ENCODE results near the gene SBF2.
A peak's percentile ranks its signal among the peaks of the same experiment; 100 is the strongest.

Gene SBF2

DNA sequence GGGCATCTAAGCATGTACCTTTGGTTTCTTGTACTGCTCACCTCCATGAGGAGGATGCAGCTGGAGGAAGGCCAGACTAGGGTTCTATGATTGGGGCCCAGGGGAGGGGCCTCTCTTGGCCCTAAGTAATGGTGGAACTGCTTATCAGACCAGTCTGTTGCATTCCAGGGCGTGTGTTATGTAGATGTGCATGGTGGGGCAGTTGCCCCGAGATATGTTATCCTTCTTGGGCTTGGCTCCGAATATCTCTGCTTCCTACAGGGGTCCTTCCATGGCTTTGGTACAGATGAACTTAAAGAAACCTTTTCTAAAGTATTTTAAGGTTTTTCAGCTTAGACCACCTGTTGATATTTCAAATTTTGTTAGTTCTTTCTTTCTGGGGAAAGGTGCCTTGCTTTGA, 504.1 kb downstream of the SBF2 start:
- no peak for DNase-seq

DNA sequence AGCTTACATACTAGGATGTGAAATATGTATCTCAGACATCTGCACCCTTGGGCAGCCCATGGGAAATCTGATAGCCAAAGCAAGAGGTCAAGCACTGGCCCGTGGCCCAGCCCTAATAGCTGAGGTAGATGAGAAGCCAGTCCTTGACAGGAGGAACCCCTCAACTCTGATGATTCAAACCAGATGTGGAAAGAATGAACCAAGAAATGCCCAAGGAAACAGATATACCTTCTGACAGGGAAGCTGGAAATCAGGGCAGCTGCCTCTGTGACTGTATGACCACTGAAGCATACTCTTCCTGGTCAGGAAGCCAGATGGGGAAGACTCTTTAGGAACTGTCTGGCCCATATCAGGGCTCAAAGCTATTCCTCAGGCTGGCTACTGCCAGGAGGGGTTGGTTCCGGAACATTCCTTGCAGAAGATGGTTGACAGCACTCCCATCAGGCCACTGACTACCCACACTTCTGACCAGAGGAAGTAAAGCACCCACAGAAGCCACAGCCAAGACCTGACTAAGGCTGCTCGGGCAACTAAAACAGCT, 506.0 kb downstream of the SBF2 start:
- peak; percentile 62 for DNase-seq

DNA sequence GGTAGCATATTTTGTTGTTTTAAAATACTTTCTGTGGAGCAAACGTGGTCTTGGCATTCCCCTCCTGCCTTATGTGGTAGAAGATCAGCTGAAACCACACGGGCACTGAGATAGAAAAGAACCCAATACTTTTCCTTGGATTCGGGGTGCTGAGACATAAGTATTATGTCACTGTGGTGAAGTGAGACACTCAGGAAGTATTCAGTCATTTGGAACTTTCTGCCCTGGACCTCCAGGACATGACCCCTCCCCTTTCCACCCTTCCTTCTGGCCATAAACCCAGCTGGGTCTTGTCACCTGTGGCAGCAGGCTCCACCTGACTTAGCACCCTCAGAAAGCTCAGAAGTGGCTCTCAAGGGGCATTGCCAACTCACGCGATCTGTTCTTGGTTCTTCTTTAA, 506.8 kb downstream of the SBF2 start:
- DNase-seq: no peak

DNA sequence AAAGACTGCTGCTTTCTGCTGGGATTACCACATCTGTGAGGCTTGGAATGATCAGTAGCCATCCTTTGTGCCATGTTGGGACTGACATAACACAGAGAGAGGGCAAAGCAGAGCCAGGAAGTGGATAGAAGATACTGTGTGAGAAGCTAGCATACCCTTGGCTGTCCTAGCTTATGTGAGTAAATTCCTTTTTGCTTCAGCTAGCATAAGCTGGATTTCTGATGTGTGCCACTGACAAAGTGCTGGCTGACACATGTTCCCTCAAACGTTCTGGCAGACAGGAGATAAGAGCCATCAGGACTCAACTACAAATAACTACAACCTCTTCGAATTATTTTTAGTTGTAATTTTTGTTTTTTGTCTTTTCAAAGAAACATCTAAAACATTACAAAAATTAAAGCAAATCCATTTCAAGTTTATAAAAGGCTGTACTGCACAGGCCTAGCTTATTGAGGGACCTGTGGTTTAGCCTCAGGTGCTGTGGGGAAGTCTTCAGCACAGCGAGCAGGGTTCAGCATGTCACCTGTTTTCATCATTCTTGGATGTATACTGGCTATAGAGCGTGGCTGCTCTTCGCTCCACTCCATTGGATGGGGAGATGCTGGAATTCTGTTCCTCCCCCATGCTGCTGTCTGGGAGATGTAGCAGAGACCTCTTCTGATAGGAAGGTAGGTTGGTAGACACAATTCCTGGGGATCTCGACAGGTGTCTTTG, 509.3 kb downstream of the SBF2 start:
- DNase-seq: no peak

DNA sequence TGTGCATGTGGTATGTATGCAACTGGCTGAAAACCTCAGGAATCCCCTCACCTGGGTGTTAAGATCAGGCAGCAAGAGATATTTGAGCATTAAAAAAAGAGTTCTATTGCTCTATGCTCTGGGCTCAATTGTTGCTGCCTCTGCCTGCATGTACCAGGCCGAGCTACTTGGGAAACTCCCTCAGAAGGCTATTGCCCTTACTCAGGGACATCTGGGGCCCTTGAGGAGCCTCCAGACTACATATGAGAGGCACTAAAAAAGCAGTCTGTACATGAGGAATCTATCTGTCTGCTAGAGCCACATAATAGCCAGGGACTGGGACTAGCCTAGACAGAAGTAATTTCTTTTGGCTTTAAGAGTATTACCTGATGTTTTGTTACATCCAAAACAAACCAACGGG, 510.0 kb downstream of the SBF2 start:
- DNase-seq: no peak

DNA sequence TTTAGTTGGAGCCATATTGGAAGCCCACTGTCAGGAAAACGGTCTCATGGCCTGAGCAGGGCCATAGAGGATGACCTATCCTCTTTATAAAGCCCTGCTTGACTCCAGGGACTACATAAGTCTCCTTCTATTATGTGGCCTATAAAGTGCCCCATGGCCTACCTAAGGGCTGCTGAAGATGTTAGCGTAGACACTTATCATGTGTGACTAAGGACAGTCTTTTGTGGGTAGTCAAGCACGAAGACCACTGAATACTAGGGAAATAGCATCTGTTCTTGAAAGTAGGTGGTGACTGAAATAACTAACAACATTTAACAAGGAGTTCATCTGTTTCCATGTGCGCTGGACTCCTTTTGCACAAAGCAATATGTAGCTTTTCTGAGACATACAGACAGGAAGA, 513.1 kb downstream of the SBF2 start:
- DNase-seq: no peak

DNA sequence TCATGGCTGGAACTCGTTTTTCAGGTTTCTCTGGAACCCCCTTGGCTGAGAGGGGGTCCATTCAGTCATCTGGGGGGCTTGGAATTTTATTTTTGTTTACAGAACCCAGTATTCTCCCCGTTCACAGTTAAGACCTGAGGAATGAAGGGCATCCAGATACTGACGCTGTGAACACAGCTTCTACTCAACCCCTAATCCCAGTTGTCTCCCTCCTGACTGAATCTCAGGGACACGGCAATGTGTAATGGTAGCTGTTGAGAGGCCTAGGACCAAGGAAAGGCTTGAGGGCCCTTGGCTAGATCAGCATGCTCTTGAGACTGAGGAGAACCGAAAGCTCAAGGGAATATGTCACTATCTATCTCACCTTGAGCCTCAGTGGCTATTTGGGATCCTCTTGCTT, 516.5 kb downstream of the SBF2 start:
- DNase-seq: no peak

DNA sequence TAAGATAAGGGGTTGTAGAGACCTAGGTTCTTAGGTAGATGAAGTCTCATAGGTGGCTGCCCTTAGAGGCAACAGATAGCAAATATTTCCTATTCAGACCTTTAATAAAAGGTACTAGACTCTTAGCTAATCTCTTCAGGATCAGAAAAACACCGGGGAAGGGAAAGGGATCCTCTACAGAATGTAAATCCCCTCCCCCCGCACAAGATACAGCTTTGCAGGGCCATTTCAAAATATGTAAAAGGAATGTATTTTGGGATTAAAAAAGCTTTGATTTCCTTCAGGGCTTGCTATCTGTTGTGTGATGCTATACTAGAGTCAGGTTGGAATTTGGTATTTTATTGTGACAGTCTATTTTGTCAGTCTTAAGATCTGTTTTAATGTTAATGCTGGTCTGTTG, 517.0 kb downstream of the SBF2 start:
- no peak for DNase-seq

DNA sequence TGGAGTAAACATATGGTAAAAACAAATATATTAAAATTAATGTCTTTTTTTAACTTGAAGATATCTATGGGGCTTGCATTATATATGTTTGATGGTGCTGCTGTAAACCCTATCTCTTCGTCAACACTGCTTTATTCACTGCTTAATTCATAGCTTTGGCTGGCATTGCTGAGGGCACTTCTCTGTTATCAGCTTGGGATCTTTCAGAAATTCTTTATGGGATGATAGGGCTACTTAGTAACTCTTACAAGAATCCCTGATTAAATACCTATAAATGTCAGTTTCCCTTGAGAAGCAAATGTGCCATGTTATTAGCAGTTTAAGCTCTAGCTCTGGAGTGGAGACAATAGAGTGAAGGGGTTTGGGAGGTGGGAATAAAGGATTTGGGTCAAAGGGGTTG, 517.8 kb downstream of the SBF2 start:
- DNase-seq: no peak

DNA sequence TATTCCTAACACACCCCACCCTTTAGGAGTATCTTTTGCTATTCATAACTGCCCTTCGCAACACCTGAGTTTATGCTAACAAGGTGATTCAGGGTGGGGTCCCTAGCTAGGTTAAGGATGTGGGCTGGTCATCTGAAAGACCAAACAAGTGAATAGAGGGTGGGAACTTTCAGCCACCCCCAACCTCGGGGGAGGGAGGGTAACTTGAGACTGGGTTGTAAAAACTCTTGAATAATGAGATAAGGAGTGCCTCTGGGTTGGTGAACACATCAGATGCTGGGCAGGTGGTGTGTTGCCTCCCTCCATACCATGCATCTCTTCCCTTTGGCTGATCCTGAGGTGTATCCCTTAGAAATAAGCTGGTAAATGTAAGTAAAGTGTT, 518.6 kb downstream of the SBF2 start:
- no peak for DNase-seq

DNA sequence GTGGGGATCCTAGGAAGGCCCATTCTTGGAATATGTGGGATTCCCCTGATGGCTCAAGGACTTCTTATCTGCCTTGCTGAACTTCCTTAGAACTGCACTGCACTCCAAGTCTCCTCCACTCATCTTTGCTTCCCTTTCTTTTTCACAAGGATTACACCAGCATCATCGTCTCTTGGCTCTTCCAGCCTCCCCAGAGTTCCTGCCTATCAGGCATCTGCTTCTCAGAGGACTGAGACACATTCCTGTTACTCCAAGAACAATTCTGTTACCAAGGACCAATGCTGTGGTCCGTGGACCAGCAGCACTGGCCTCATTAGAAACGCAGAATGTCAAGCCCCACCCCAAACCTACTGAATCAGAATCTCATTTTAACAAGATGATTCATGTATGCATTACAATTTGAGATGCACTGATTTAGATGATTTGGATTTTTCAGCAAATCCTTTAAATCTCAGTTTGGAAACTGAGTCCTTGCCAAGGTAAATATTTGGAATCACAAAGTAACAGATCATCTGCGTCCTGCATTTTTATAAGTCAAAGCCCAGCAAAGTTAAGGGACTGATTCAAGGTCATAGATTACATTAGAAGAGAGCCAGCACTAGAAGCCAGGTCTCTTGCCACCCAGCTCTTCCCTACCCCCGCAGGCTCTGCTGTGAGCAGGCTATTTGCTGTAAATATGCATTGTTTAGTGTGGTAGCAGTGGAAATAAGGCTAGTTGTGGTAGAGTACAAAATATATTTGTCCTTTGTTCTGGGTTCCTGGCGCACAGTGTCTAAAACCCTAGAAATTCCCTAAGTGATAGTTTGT, 519.2 kb downstream of the SBF2 start:
- no peak for DNase-seq

DNA sequence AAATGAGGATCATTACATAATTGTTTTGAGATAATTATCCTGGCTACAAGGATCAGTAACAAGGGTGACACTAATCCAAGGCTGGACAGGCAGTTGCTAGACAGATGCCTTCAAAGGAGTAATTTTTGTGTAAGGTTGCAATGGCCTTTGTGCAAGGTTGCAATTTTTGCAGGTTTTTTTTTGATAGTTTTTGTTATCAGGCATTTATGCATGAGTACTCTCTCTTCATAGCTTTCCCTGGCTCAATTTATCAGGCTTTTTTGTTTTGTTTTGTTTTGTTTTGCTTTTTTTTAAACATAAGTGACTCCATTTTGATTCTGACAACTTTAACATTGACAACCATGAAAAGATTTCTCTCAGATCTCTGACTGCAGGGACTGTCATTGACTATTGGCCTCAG, 519.9 kb downstream of the SBF2 start:
- DNase-seq: no peak

DNA sequence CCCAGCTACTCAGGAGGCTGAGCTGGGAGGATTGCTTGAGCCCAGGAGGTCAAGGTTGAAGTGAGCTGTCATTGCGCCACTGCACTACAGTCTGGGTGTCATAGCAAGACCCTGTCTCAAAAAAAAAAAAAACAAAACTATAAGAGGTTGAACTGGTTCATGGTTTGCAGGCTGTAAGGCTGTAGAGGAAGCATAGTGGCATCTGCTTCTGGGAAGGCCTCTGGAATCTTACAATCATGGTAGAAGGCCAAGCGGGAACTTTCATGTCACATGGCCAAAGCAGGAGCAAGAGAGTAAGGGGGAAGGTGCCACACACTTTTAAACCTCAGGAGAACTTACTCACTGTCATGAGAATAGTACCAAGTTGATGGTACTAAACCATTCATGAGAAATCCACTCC, 520.5 kb downstream of the SBF2 start:
- no peak for DNase-seq

DNA sequence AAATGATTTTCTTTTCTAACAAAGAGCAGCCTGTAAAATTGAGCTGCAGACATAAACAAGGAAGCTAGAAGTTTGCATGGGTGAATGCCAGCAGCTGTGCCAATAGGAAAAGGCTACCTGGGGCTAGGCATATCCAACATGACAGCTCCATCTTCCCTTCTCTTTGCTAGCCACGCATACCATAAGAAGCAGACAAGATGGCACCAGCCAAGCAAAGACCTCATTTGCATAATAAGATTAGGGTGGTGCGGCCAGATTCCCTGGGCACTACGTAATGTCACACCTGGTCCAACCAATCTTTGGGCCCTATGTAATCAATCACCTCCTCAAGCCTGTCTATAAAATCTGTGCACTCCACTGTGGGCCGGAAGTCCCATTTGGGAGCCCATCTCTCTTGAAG, 521.8 kb downstream of the SBF2 start:
- DNase-seq: no peak

DNA sequence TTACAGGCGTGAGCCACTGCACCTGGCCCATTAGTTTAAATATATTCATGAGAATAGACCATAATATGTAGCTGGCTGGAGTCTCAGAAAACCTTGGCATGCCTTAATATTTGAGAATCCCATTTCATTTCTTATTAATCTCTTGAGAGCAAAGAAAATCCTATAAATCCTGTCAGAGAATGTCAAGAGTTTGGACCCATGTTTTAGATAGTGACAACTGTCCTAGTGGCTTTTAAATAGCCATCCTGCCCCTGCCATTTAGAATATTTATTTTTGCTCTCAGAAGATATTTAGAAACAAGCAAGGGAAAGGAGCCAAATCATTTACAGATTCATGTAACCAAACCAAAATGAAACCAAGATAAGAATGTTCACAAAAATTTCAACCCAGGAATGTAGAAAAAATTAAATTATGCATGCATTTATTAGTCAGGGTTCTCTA, 522.9 kb downstream of the SBF2 start:
- DNase-seq: no peak

DNA sequence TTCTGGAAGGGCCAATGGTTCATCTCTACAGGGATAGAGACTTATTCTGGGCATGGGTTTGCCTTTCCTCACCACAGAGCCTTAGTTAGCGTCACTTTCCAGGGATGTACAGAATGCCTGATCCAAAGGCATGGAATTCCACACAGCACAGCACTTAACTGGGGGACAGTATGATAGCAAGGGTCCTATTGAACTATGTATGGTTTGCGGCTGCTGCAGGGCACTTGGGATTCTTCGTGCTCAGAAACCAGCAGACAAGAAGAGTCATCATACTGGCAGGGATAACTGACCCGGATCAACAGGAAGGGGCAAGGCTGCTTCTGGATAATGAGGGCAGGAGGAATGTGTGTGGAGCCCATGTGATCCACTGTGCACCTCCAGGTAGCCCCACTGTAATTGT, 524.4 kb downstream of the SBF2 start:
- no peak for DNase-seq

DNA sequence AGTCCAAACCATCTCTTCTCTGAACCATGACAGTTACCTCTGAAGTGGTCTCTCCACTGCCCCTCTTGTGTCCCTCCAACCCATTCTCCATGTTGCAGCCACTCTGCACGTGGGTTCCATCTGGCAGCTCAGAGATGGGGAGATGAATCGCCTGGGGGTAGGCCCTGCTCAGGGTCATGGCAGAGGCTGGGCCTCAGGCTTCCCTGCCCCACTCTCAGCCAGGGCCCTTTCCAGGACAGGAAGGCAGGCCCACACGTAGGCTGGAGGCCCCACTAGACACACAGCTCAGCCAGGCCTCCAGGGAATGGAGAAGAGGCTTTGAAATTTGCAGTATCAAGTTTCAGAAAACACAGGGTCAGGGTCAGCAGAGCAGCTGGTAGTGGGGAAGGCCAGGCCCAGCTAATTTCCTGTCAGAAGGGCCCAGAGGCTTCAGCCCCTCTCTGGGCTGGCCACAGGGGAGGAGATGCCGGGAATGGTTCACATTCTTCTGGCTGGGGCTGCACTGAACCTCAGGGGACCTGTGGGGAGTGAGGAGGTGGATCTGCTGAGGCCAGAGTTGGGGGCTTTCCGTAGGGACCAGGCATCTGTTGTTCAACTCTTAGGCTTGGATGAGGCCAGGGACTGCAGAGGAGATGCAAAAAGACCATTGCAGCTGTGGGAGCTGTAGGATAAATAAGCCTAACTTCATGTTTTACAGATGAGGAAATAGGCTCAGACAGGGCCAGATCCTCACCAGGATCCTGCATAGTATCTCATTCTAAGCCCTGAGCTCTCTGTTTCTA, 528.5 kb downstream of the SBF2 start:
- DNase-seq: no peak

DNA sequence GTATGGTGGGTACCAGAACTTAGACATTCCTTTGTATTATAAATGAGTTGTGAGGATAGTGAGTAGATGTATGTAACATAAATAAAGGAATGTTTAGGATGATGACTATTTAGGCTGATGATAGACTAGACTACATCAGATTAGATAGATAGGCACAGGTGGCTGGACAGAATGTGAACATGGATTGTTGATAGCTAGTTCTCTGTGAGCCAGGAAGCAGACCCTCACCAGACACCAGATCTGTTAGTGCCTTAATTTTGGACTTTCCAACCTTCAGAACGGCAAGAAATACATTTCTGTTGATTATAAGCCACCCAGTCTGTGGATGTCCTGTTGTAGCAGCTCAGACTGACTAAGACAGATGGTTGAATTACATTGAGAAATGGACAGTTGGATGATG, 530.7 kb downstream of the SBF2 start:
- no peak for DNase-seq

DNA sequence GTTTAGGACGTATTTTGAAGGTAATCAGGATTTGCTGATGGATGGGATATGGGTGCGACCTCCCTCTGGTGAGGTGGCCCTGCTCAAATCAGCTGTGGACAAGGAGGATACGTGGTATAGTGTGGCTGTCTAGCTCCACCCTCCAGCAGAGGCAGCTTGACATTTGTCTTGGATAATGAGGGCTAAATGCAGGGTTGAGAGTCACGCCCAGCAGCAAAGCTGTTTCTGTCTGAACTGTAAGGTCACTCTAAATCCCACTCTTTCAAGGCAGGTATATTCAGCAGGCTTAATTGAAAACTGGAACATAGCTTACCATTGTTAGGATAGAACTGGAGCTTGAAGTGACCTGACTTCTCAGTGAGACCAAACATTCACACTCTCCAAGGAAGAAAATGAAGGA, 531.5 kb downstream of the SBF2 start:
- DNase-seq: no peak

DNA sequence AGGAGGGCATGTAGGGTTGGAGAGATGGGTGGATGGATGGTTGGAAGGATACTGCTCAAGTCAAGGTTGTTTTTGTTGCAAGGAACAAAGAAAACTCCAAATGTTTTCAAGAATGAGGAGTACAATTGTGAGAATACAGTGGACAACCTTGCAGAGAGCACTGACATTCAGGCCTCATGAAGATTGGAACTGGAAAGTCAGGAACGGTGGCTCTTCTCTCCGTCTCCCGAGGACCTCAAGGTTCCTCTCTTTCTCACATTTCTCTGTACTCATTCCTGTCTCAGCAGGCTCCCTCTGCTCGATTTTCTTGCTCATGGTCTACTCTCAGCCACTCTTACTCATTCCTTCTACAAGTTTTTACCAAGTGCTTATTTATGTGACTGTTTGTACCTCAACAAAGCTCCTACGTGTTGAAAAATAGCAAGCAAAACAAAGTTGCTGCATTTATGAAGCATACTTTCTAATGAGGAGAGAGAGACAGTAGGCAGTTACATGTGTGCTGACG, 532.5 kb downstream of the SBF2 start:
- DNase-seq: no peak

DNA sequence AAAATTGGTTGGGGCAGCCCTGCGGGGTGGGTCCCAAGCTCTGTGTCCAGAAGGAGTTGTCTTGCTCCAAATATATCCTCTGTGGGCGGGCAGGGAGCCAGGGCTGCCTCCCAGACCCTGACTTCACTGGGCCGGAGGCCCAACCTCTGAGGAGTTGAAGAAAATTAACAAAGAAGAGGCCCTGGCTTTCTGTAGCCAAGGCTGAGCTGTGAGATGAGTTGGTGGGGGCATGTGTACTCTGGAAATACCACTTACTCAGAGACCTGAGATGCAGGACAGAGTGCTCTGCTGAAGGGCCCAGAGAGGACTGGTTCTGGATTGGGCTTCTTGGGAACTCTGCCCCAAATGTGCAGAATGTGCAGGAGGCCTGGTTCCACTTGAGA, 533.8 kb downstream of the SBF2 start:
- no peak for DNase-seq

DNA sequence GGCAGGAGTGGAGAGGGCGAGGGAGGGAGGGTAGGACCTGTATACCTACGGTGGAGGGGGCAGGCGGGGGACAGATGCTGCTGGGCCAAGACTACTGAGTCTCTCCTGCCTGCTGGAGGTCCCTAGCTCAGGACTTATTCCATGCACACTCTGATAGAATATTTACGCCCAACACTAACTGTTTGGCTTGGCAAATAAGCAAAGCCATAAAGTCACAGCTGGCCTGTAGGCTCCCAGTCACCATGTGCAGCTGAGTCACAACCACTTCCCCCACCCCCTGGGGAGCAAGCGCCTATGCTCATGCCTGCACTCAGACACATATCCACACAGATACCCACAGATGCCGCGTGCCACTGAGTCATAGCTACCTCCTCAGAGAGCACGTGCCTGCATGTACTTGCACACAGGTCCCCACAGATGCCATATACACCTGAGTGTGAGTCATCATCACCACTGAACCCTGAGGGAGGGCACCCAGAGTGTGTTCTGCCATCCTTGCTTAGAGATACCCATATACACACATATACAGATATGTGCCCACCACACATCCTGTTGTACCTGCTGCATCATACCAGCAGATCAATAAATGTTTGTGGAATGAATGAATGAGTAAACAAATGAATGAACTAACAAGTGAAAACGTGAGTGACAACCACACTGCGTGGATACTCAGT, 534.4 kb downstream of the SBF2 start:
- DNase-seq: peak; percentile 95

Data from inflammatory macrophage treated with lipopolysaccharide for 4 hours (primary cell).